Panc1 (cell line): ENCODE measurements around the gene CENPP. TPM values are rescaled to one million over a fixed set of nuclear protein-coding genes. Genes with fewer than 3 reads are reported as not detected.

Source experiments
- ATAC-seq: fragments of 200-7000 bp; cut with Tn5 transposase; 2 replicates; pipeline ENCODE4 v1.9.1; 2020; ENCODE audit warnings: mild to moderate bottlenecking, moderate library complexity
- BruUV-seq: library from RNA; stranded (reverse); fragments of 400-500 nt; replicated peaks from 2 replicates; lab custom pipeline; 2021; lab: Mats Ljungman, UMichigan
- CTCF ChIA-PET: fragments of 300-600 bp; sonication (Branson Sonifier 250); formaldehyde crosslinking; loops from one replicate; lab custom pipeline; 2022; ENCODE audit warnings: antibody characterized with exemption; lab: Charles Lee
- POLR2A ChIA-PET: fragments of 300-600 bp; sonication (Branson Sonifier 250); formaldehyde crosslinking; loops from one replicate; lab custom pipeline; 2022; ENCODE audit warnings: antibody characterized with exemption; lab: Charles Lee
- DNase-seq: peaks from one replicate; pipeline ENCODE4 v3.0.0-alpha.2; 2010; ENCODE audit warnings: low read depth, low spot score
- H3K27ac ChIP-seq: 2 replicates; pipeline ENCODE4 v1.5.1; 2011; ENCODE audit warnings: mild to moderate bottlenecking, low read length, inconsistent platforms
- H3K27me3 ChIP-seq: fragments of 200-500 bp; sonication (Bioruptor generic); 2 replicates; pipeline ENCODE4 v1.6.0; 2014; ENCODE audit warnings: low read length, inconsistent platforms; ENCODE audit not compliant: control insufficient read depth, insufficient read depth
- H3K36me3 ChIP-seq: fragments of 200-500 bp; sonication (Bioruptor generic); 2 replicates; pipeline ENCODE4 v1.5.1; 2014; ENCODE audit warnings: inconsistent platforms, mild to moderate bottlenecking, low read length, moderate library complexity; ENCODE audit not compliant: control insufficient read depth, insufficient read depth
- H3K4me1 ChIP-seq: 2 replicates; pipeline ENCODE4 v1.5.1; 2011; ENCODE audit warnings: inconsistent platforms, mild to moderate bottlenecking, low read length, moderate library complexity; ENCODE audit not compliant: control insufficient read depth, insufficient read depth
- H3K4me3 ChIP-seq, 2 experiments: 2 replicates each; pipeline ENCODE4 v1.5.1; 2011 to 2012; ENCODE audit warnings: low read depth in 2 of 2, low read length in 2 of 2, mild to moderate bottlenecking in 2 of 2, inconsistent platforms in 1 of 2, moderate library complexity in 1 of 2
- H3K9me3 ChIP-seq: fragments of 200-500 bp; sonication (Bioruptor generic); 2 replicates; pipeline ENCODE4 v1.5.1; 2014; ENCODE audit warnings: low read depth, mild to moderate bottlenecking, inconsistent platforms, low read length, moderate library complexity; ENCODE audit not compliant: control insufficient read depth, insufficient read depth
- POLR2AphosphoS5 ChIP-seq: IDR thresholded peaks from 2 replicates; pipeline ENCODE4 v1.6.1; 2012; ENCODE audit warnings: mild to moderate bottlenecking, low read depth, low read length, moderate library complexity
- SIN3A ChIP-seq: IDR thresholded peaks from 2 replicates; pipeline ENCODE4 v1.6.1; 2012; ENCODE audit warnings: low read depth, mild to moderate bottlenecking, low read length, moderate library complexity, borderline replicate concordance; ENCODE audit not compliant: insufficient read depth
- TCF7L2 ChIP-seq: IDR thresholded peaks from 2 replicates; pipeline ENCODE4 v1.6.1; 2011; ENCODE audit warnings: mild to moderate bottlenecking, low read depth, low read length, inconsistent platforms
- in situ Hi-C: cut with HindIII; loops from 2 replicates; pipeline ENCODE4 v1.10.0; 2016; ENCODE audit warnings: low sequenced_read_pairs, low pct_unique_long_range_greater_than_20kb
- intact Hi-C: fragments of 100-400 bp; cut with micrococcal nuclease; formaldehyde crosslinking; loops from one replicate; pipeline ENCODE4 v1.10.0; 2022; ENCODE audit not compliant: unreplicated experiment
- total RNA-seq: library from RNA; stranded (reverse); gene quantifications from one replicate; pipeline ENCODE4 v1.2.1, GENCODE V29; 2021; ENCODE audit not compliant: unreplicated experiment
- TF ChIP-seq, protein P1 (sequence below): fragments of 450-650 bp; IDR thresholded peaks from 2 replicates; pipeline ENCODE4 v1.5.1; 2017; ENCODE audit warnings: mild to moderate bottlenecking
- TF ChIP-seq, protein P2 (sequence below), 2 experiments: IDR thresholded peaks; 2 replicates each; pipeline ENCODE4 v1.6.1; 2011 to 2012; ENCODE audit warnings: low read depth in 2 of 2, control low read depth in 1 of 2, low read length in 1 of 2, mild to moderate bottlenecking in 1 of 2, moderate library complexity in 1 of 2; ENCODE audit not compliant: insufficient read depth in 1 of 2

CENPP gene
- total RNA-seq, 1 experiment from 2014 or later = 6.7 TPM

DNA sequence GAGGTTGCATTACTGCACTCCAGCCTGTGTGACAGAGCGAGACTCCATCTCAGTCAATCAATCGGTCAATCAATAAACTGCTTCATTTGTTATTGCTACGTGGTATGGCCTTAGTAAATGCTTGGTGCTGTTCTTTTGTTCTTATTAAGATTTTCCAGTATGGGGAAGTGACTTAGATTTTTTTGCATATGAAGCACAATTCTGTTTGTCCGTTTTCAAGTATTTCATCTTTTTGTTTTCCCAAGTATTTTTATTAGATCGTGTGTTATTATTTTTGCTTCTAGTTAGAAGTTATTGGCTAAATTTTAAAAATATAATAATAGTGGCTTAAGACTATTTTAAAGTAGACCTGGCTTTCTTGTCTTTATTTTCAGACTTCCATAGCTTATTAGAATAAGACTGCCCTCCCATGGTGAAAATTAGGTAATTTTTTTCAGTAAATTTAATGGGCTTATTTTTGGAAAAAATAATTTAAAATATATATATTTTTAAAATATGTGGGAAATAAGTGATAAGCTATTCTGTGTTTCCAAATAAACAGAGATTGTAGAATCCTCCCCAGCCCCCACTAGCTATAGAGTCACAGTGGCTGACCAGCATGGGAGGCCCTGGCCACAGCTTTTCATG lies 113.3 kb downstream of the CENPP start:
- in situ Hi-C loops = no loop called here
- BruUV-seq = no TSS peak
- TF ChIP-seq TCF7L2 = no peak
- TF ChIP-seq SIN3A = no peak
- TF ChIP-seq, protein P1, sequence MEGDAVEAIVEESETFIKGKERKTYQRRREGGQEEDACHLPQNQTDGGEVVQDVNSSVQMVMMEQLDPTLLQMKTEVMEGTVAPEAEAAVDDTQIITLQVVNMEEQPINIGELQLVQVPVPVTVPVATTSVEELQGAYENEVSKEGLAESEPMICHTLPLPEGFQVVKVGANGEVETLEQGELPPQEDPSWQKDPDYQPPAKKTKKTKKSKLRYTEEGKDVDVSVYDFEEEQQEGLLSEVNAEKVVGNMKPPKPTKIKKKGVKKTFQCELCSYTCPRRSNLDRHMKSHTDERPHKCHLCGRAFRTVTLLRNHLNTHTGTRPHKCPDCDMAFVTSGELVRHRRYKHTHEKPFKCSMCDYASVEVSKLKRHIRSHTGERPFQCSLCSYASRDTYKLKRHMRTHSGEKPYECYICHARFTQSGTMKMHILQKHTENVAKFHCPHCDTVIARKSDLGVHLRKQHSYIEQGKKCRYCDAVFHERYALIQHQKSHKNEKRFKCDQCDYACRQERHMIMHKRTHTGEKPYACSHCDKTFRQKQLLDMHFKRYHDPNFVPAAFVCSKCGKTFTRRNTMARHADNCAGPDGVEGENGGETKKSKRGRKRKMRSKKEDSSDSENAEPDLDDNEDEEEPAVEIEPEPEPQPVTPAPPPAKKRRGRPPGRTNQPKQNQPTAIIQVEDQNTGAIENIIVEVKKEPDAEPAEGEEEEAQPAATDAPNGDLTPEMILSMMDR = no peak; the same call in 1 of the 2 replicates
- TF ChIP-seq, protein P2, sequence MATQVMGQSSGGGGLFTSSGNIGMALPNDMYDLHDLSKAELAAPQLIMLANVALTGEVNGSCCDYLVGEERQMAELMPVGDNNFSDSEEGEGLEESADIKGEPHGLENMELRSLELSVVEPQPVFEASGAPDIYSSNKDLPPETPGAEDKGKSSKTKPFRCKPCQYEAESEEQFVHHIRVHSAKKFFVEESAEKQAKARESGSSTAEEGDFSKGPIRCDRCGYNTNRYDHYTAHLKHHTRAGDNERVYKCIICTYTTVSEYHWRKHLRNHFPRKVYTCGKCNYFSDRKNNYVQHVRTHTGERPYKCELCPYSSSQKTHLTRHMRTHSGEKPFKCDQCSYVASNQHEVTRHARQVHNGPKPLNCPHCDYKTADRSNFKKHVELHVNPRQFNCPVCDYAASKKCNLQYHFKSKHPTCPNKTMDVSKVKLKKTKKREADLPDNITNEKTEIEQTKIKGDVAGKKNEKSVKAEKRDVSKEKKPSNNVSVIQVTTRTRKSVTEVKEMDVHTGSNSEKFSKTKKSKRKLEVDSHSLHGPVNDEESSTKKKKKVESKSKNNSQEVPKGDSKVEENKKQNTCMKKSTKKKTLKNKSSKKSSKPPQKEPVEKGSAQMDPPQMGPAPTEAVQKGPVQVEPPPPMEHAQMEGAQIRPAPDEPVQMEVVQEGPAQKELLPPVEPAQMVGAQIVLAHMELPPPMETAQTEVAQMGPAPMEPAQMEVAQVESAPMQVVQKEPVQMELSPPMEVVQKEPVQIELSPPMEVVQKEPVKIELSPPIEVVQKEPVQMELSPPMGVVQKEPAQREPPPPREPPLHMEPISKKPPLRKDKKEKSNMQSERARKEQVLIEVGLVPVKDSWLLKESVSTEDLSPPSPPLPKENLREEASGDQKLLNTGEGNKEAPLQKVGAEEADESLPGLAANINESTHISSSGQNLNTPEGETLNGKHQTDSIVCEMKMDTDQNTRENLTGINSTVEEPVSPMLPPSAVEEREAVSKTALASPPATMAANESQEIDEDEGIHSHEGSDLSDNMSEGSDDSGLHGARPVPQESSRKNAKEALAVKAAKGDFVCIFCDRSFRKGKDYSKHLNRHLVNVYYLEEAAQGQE (IDR thresholded peaks at IDR 0.05; ENCODE audit: insufficient read depth in 1 of 2, low read depth in 2 of 2, low read length in 1 of 2) = no peak
- no peak for TF ChIP-seq POLR2AphosphoS5
- Histone ChIP-seq H3K27ac (no peak overlapping the region), H3K36me3 (no peaks in the 10 kb centered on the region), H3K4me1 (no peaks in the 10 kb centered on the region), H3K4me3 (no peak overlapping the region), H3K27me3 (no peaks in the 10 kb centered on the region), H3K9me3 (no peaks in the 10 kb centered on the region)
- DNase-seq (no peak), ATAC-seq (no peak)
- intact Hi-C loops = no loop called here
- ChIA-PET POLR2A (no interaction called here), CTCF (interaction anchor here (1.3 kb wide), 1 partner anchor 111 kb away, joined by 7 read pairs; no protein-coding TSS in a partner anchor)

DNA sequence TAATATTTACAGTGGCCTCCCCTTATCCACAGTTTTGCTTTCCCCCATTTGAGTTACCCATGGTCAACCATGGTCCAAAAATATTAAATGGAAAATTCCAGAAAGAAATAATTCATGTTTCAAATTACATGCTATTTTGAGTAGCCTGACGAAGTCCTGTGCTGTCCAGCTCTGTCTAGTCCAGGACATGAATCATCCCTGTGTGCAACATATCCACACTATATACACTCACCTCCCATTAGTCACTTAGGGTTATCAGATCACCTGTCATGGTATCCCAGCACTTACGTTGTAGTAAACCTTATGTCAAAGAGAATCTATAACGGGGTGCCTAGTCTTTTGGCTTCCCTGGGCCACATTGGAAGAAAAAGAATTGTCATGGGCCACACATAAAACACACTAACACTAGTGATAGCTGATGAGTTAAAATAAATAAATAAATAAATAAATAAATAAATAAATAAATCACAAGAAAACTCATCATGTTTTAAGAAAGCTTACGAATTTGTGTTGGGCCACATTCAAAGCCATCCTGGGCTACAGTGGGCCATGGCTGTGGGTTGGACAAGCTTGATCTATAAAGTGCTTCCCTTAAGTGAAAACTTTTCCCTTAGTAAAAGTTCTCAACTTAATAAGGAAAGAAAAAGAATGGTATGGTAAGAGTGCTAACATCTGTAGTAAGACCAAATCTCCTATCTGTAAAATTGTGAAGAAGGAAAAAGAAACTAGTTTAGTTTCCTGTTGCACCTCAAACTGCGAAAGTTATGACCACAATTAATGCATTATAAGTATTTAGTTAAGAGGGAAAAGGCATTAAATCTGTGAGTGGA lies 114.4 kb downstream of the CENPP start:
- ChIA-PET CTCF (no interaction called here), POLR2A (no interaction called here)
- Histone ChIP-seq H3K9me3 (no peaks in the 10 kb centered on the region), H3K36me3 (no peaks in the 10 kb centered on the region), H3K4me1 (no peaks in the 10 kb centered on the region), H3K27me3 (no peaks in the 10 kb centered on the region), H3K4me3 (no peak overlapping the region), H3K27ac (no peak overlapping the region)
- in situ Hi-C loops (no loop called here), intact Hi-C loops (loop anchor here (10.0 kb wide), 1 partner anchor 115 kb away; the partner anchor contains the start of genes CENPP and NOL8)
- no TSS peak for BruUV-seq
- TF ChIP-seq TCF7L2 (no peak), POLR2AphosphoS5 (no peak), SIN3A (no peak)
- TF ChIP-seq, protein P2 (IDR thresholded peaks at IDR 0.05; ENCODE audit: insufficient read depth in 1 of 2, low read depth in 2 of 2, low read length in 1 of 2) = no peak
- TF ChIP-seq, protein P1 = no peak
- DNase-seq (no peak), ATAC-seq (no peak)
